Fibroblast of villous mesenchyme (primary cell): Measurements from ENCODE around the gene RILP. TPM values are rescaled to one million over a fixed set of nuclear protein-coding genes. Genes with fewer than 3 reads are reported as not detected.

Source experiments
- DNase-seq: peaks from one replicate; pipeline ENCODE4 v3.0.0-alpha.2; 2010; ENCODE audit warnings: low read depth
- H3K4me3 ChIP-seq: 2 replicates; pipeline ENCODE4 v1.5.1; 2011; ENCODE audit warnings: low read depth, mild to moderate bottlenecking, low read length
- small RNA-seq: library from RNA; depleted of rRNA; stranded (forward); fragments of <200 nt; gene quantifications from one replicate; pipeline ENCODE3, GENCODE V24; 2012
- total RNA-seq: library from RNA; depleted of rRNA; stranded (reverse); fragments of >200 nt; gene quantifications from 2 replicates; pipeline ENCODE4 v1.2.3, GENCODE V29; 2012
- TF ChIP-seq, protein P1 (sequence below): IDR thresholded peaks from 2 replicates; pipeline ENCODE4 v1.5.1; 2012; ENCODE audit warnings: low read depth, mild to moderate bottlenecking, low read length; ENCODE audit not compliant: insufficient read depth

The RILP gene
- total RNA-seq, 1 donor = 9.1 TPM

DNA sequence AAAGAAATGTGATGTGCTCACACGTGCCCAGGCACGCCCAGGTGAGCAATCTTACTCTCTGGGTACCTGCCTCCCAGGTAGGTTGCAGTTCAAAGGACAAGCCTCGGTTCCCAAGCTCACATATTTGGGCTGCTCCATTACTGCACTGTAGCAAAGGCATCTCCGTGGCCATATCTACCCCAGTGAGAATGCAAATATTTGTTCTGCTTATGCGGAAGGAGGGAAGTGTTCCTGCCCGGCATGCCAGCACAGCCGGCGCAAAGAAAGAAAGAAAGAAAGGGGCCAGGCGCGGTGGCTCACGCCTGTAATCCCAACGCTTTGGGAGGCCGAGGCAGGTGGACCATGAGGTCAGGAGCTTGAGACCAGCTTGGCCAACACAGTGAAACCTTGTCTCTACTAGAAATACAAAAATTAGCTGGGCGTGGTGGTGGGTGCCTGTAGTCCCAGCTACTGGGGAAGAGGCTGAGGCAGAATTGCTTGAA is 51.8 kb downstream of the RILP start:
- no peak overlapping the region for H3K4me3 ChIP-seq
- DNase-seq = no peak
- TF ChIP-seq, protein P1, sequence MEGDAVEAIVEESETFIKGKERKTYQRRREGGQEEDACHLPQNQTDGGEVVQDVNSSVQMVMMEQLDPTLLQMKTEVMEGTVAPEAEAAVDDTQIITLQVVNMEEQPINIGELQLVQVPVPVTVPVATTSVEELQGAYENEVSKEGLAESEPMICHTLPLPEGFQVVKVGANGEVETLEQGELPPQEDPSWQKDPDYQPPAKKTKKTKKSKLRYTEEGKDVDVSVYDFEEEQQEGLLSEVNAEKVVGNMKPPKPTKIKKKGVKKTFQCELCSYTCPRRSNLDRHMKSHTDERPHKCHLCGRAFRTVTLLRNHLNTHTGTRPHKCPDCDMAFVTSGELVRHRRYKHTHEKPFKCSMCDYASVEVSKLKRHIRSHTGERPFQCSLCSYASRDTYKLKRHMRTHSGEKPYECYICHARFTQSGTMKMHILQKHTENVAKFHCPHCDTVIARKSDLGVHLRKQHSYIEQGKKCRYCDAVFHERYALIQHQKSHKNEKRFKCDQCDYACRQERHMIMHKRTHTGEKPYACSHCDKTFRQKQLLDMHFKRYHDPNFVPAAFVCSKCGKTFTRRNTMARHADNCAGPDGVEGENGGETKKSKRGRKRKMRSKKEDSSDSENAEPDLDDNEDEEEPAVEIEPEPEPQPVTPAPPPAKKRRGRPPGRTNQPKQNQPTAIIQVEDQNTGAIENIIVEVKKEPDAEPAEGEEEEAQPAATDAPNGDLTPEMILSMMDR = no peak

Small RNA genes lying within 50 kb of the gene (small RNA-seq; reads per million reads assigned to genes)
- not detected for gene RN7SL105P

Other genes with a start within 250 kb of the RILP start
- gene YWHAE, start 249.6 kb downstream of the RILP start, total RNA-seq = 458 and 562 TPM in 2 replicates
- 99.5 and 149 TPM in 2 replicates for gene CRK, start 193.6 kb downstream of the RILP start, total RNA-seq
- 227 and 267 TPM in 2 replicates for gene MYO1C, start 157.2 kb downstream of the RILP start, total RNA-seq
- gene INPP5K, start 133.3 kb downstream of the RILP start, total RNA-seq = 19.9 and 23.5 TPM in 2 replicates
- 20.9 and 24.2 TPM in 2 replicates for gene PITPNA, start 87.1 kb downstream of the RILP start, total RNA-seq
- 3.5 and 8.6 TPM in 2 replicates for gene SLC43A2, start 21.0 kb downstream of the RILP start, total RNA-seq
- gene SCARF1, start 4.1 kb downstream of the RILP start, total RNA-seq = 0.64 and 1.3 TPM in 2 replicates
- 107 and 117 TPM in 2 replicates for gene PRPF8, start 35.0 kb upstream of the RILP start, total RNA-seq
- 3.5 and 3.9 TPM in 2 replicates for gene TLCD2, start 60.5 kb upstream of the RILP start, total RNA-seq
- 26.8 and 34.5 TPM in 2 replicates for gene WDR81, start 74.8 kb upstream of the RILP start, total RNA-seq
- 0.43 TPM in 1 of 2 replicates, not detected in the other for gene SERPINF2, start 93.0 kb upstream of the RILP start, total RNA-seq
- 51.0 and 108 TPM in 2 replicates for gene SERPINF1, start 112.2 kb upstream of the RILP start, total RNA-seq
- gene SMYD4, start 180.0 kb upstream of the RILP start, total RNA-seq = 9.3 and 12.5 TPM in 2 replicates
- 13.4 and 13.5 TPM in 2 replicates for gene RPA1, start 180.1 kb upstream of the RILP start, total RNA-seq